GM12872 (cell line): ENCODE data around the gene AHCYL2.

Source experiments
- TF ChIP-seq, protein P1 (sequence below): IDR thresholded peaks from 3 replicates; pipeline ENCODE4 v1.5.1; 2011; ENCODE audit warnings: low read depth, mild to moderate bottlenecking, low read length, moderate library complexity; ENCODE audit not compliant: insufficient read depth

The AHCYL2 gene

GRCh38 chr7:129313282-129313681, 88.5 kb downstream of the AHCYL2 start:
- TF ChIP-seq, protein P1, sequence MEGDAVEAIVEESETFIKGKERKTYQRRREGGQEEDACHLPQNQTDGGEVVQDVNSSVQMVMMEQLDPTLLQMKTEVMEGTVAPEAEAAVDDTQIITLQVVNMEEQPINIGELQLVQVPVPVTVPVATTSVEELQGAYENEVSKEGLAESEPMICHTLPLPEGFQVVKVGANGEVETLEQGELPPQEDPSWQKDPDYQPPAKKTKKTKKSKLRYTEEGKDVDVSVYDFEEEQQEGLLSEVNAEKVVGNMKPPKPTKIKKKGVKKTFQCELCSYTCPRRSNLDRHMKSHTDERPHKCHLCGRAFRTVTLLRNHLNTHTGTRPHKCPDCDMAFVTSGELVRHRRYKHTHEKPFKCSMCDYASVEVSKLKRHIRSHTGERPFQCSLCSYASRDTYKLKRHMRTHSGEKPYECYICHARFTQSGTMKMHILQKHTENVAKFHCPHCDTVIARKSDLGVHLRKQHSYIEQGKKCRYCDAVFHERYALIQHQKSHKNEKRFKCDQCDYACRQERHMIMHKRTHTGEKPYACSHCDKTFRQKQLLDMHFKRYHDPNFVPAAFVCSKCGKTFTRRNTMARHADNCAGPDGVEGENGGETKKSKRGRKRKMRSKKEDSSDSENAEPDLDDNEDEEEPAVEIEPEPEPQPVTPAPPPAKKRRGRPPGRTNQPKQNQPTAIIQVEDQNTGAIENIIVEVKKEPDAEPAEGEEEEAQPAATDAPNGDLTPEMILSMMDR: no peak

DNA sequence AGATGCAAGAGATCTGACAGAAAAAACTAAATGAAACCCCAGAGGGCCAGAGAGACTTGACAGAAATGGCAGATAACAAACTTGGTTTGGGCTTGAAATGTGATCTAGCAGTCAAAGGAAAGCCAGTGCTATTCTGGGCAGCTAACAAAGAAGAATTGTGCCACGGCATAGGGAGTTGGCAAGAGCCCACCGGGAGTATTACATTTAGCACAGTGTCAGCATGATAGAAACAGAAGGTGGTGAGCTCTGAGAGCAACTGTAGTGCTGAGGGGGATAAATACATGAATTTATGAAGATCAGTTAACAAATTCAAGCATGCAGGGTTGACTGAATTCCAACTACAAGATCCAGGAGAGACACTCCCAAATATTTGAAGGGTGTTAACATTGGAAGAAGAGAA, 91.1 kb downstream of the AHCYL2 start:
- TF ChIP-seq, protein P1: no peak

- TF ChIP-seq, protein P1: no peak
Observed at GRCh38 chr7:129317450-129317849, 92.6 kb downstream of the AHCYL2 start.

- TF ChIP-seq, protein P1: no peak
Observed at GRCh38 chr7:129327076-129327475, 102.2 kb downstream of the AHCYL2 start.

- TF ChIP-seq, protein P1: no peak
Observed at GRCh38 chr7:129332254-129333035, 107.6 kb downstream of the AHCYL2 start.

DNA sequence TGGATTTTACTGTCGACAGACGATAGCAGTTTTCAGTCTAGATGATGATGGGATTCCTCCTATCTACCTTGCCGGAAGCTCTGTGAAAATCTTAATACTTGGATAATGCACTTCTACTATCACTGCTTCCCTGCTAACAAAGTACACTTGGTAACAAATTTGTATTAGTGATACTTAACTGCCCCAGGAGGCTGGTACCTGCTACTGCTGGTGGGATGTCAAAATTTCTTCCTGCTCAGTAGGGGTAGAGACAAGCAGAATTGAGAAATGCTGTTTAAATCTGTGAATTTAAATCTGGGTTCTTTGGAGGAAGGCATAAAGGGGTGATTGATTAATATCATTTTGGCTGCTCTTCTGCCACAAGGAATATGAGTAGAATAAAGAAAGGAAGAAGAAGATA, 109.6 kb downstream of the AHCYL2 start:
- TF ChIP-seq, protein P1: 0 out of 3 replicates have a peak, but pooled peaks have one; percentile 15

GRCh38 chr7:129338450-129338849, 113.6 kb downstream of the AHCYL2 start:
- TF ChIP-seq, protein P1: no peak
